Activated CD8-positive, alpha-beta T cell treated with anti-CD3 and anti-CD28 coated beads for 36 hours (primary cell): ENCODE data around the gene HNRNPL. TPM values are rescaled to one million over a fixed set of nuclear protein-coding genes. Genes with fewer than 3 reads are reported as not detected.

Experiments
- ATAC-seq: fragments of 200-7000 bp; cut with Tn5 transposase; one replicate; pipeline ENCODE4 v1.10.0; 2021; ENCODE audit warnings: mild to moderate bottlenecking, moderate library complexity
- CTCF ChIA-PET: fragments of 350-600 bp; sonication (Branson Sonifier 250); formaldehyde crosslinking; loops from one replicate; lab custom pipeline; 2021; ENCODE audit warnings: antibody characterized with exemption; lab: Charles Lee
- POLR2A ChIA-PET: fragments of 350-600 bp; sonication (Branson Sonifier 250); formaldehyde crosslinking; loops from one replicate; lab custom pipeline; 2021; ENCODE audit warnings: antibody characterized with exemption; lab: Charles Lee
- DNase-seq: peaks from one replicate; pipeline ENCODE4 v3.0.0-alpha.2; 2020
- H3K27ac Mint-ChIP-seq: one replicate; pipeline ENCODE4 v1.8.0; 2021; ENCODE audit warnings: mild to moderate bottlenecking, mixed read lengths
- H3K27me3 Mint-ChIP-seq: one replicate; pipeline ENCODE4 v1.8.0; 2021; ENCODE audit warnings: mixed read lengths
- H3K36me3 Mint-ChIP-seq: one replicate; pipeline ENCODE4 v1.8.0; 2021; ENCODE audit warnings: low read depth, mixed read lengths
- H3K4me1 Mint-ChIP-seq: one replicate; pipeline ENCODE4 v1.8.0; 2021; ENCODE audit warnings: low read depth, mixed read lengths
- H3K4me3 Mint-ChIP-seq: one replicate; pipeline ENCODE4 v1.8.0; 2021; ENCODE audit warnings: mild to moderate bottlenecking, moderate library complexity, mixed read lengths
- H3K9me3 Mint-ChIP-seq: one replicate; pipeline ENCODE4 v1.8.0; 2021; ENCODE audit warnings: mixed read lengths
- intact Hi-C: fragments of 100-400 bp; cut with micrococcal nuclease; formaldehyde crosslinking; loops from one replicate; pipeline ENCODE4 v1.10.0; 2022
- total RNA-seq, 2 experiments: library from RNA; stranded (reverse); gene quantifications; one replicate each; pipeline ENCODE4 v1.2.3, GENCODE V29; 2021
- TF ChIP-seq, protein P1 (sequence below): fragments of 200-600 bp; IDR thresholded peaks from one replicate; pipeline ENCODE4 v1.8.0; 2022; ENCODE audit warnings: antibody characterized with exemption, mild to moderate bottlenecking

Gene HNRNPL
- total RNA-seq, 2 experiments from 2014 or later, result 747 to 761 TPM

DNA sequence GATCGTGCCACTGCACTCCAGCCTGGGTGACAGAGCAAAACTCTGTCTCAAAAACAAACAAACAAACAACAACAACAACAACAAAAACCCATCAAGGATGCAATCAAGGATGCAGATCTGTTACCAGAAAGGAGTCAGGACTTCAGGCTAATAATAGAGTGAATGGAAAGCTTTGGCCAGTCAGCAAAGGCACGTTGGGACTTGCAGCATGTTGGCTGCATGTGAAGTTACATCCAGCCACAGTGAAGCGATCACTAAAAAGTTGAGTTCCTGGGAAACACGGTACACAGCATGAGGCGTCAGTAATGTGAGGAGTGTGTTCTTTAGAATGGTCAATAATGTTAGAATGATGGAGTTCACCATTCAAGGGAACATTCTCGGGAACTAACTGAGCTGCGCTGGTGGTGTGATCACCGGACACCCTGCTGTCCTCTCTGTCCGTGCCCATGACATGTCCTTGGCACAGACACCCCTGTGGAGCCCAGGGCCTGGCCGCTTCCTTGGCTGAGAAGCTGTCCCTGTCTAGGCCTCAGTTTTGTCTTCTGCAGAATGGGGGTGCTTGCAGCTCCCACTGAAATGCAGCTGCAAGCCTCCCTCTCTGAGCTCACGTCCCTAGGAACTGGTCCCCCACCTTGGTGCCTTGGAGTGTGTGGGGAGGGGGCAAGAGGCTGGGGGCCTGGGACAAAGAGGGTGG, 63.1 kb downstream of the HNRNPL start:
- Mint-ChIP-seq H3K27ac (peak overlapping the region; percentile 46), H3K4me3 (no peak overlapping the region), H3K36me3 (no peaks in the 10 kb centered on the region), H3K27me3 (no peaks in the 10 kb centered on the region), H3K4me1 (no peaks in the 10 kb centered on the region), H3K9me3 (no peaks in the 10 kb centered on the region)
- TF ChIP-seq, protein P1, sequence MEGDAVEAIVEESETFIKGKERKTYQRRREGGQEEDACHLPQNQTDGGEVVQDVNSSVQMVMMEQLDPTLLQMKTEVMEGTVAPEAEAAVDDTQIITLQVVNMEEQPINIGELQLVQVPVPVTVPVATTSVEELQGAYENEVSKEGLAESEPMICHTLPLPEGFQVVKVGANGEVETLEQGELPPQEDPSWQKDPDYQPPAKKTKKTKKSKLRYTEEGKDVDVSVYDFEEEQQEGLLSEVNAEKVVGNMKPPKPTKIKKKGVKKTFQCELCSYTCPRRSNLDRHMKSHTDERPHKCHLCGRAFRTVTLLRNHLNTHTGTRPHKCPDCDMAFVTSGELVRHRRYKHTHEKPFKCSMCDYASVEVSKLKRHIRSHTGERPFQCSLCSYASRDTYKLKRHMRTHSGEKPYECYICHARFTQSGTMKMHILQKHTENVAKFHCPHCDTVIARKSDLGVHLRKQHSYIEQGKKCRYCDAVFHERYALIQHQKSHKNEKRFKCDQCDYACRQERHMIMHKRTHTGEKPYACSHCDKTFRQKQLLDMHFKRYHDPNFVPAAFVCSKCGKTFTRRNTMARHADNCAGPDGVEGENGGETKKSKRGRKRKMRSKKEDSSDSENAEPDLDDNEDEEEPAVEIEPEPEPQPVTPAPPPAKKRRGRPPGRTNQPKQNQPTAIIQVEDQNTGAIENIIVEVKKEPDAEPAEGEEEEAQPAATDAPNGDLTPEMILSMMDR, result no peak
- ChIA-PET CTCF (interaction anchor here (0.8 to 1.5 kb wide), 3 partner anchors 9 to 144 kb away, joined by 3 to 6 read pairs (median 5); partner anchors contain the start of genes MRPS12 and SARS2), POLR2A (interaction anchor here (1.0 kb wide), 1 partner anchor 17 kb away, joined by 3 read pairs; no protein-coding TSS in a partner anchor)
- intact Hi-C loops, result no loop called here
- DNase-seq (no peak), ATAC-seq (no peak)

Other genes starting within 250 kb of the HNRNPL start
- gene MAP4K1, start 232.0 kb downstream of the HNRNPL start, total RNA-seq, result 100 to 1,000 TPM; 166 to 174 TPM
- 100 to 1,000 TPM; 306 to 308 TPM for gene EIF3K, start 230.8 kb downstream of the HNRNPL start, total RNA-seq
- 100 to 1,000 TPM; 183 to 189 TPM for gene ACTN4, start 202.3 kb downstream of the HNRNPL start, total RNA-seq
- 10 to 100 TPM; 19.6 to 22.7 TPM for gene CAPN12, start 105.5 kb downstream of the HNRNPL start, total RNA-seq
- gene LGALS7, start 76.5 kb downstream of the HNRNPL start, total RNA-seq, result not detected
- not detected for gene LGALS7B, start 60.8 kb downstream of the HNRNPL start, total RNA-seq
- gene LGALS4, start 37.0 kb downstream of the HNRNPL start, total RNA-seq, result under 1 TPM; 0.29 to 0.72 TPM
- 100 to 1,000 TPM; 125 to 128 TPM for gene ECH1, start 18.2 kb downstream of the HNRNPL start, total RNA-seq
- 10 to 100 TPM; 85.5 to 87.7 TPM for gene RINL, start 28.3 kb upstream of the HNRNPL start, total RNA-seq
- gene SIRT2, start 49.6 kb upstream of the HNRNPL start, total RNA-seq, result 10 to 100 TPM; 20.0 to 21.5 TPM
- 10 to 100 TPM; 56.5 to 57.9 TPM for gene NFKBIB, start 50.0 kb upstream of the HNRNPL start, total RNA-seq
- under 1 TPM; 0.56 to 0.69 TPM for gene CCER2, start 62.2 kb upstream of the HNRNPL start, total RNA-seq
- gene SARS2, start 80.8 kb upstream of the HNRNPL start, total RNA-seq, result 10 to 100 TPM; 43.4 to 48.6 TPM
- gene MRPS12, start 81.0 kb upstream of the HNRNPL start, total RNA-seq, result 10 to 100 TPM; 80.1 to 81.2 TPM
- not detected for gene FBXO17, start 125.8 kb upstream of the HNRNPL start, total RNA-seq
- gene FBXO27, start 182.6 kb upstream of the HNRNPL start, total RNA-seq, result 1 to 10 TPM; 1.9 to 2.3 TPM
- gene ACP7, start 234.4 kb upstream of the HNRNPL start, total RNA-seq, result not detected